Activated T-helper 17 cell treated with anti-CD3 and anti-CD28 coated beads, Interleukin-2, amount 50 U/mL, for 72 hours (primary cell): ENCODE results near the gene RNF180. TPM values are rescaled to one million over a fixed set of nuclear protein-coding genes. Genes with fewer than 3 reads are reported as not detected.
"Not testable (repeated sequence)": the region's sequence is repeated elsewhere in the genome, so short reads cannot be mapped to it uniquely, and the experiment has no call there.

Experiments
- ATAC-seq: fragments of 150-1000 bp; cut with Tn5 transposase; replicated peaks from 2 replicates; pipeline ENCODE4 v1.10.0; 2021; ENCODE audit warnings: mild to moderate bottlenecking, moderate library complexity
- H3K27ac Mint-ChIP-seq: one replicate; pipeline ENCODE4 v1.8.0; 2022; ENCODE audit warnings: mixed read lengths
- H3K27me3 Mint-ChIP-seq: one replicate; pipeline ENCODE4 v1.8.0; 2022; ENCODE audit warnings: mixed read lengths
- H3K36me3 Mint-ChIP-seq: one replicate; pipeline ENCODE4 v1.8.0; 2022; ENCODE audit warnings: low read depth, mild to moderate bottlenecking, mixed read lengths
- H3K4me1 Mint-ChIP-seq: one replicate; pipeline ENCODE4 v1.8.0; 2022; ENCODE audit warnings: mixed read lengths
- H3K4me3 Mint-ChIP-seq: one replicate; pipeline ENCODE4 v1.8.0; 2022; ENCODE audit warnings: mild to moderate bottlenecking, mixed read lengths
- H3K9me3 Mint-ChIP-seq: one replicate; pipeline ENCODE4 v1.8.0; 2022; ENCODE audit warnings: mixed read lengths
- total RNA-seq, 2 donors: library from RNA; stranded (reverse); gene quantifications; one replicate each; pipeline ENCODE4 v1.2.3, GENCODE V29; 2022

The RNF180 gene
- total RNA-seq, 2 donors from 2014 or later = not detected

DNA sequence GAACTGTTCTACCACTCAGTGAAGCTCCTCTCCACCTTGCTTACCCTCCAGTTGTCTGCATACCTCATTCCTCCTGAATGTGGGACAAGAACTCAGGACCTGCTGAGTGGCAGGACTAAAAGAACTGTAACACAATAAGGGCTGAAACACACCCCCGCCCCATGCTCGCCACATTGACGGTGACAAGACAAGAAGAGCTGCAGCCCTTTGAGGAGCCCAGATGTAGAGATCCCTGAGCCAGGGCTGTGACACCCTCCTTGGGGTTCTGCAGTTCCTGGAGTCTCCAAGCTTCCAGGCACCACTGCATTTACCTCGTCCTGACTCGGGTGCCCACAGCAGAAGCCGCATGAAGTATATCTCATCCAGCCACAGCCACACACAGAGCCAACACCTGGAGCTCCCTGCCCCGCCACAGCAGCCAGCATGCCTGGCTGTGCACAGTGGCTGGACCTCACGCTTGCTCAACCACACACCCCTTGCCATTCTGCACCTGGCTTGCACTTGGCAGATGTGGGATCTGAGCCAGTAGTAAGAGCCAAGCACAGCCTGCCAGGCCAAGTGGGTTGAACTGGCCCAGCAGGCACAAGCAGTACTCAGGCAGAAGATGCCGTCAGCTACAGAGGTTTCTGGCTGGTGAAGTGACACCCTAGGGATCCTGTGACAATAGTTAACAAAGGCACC is 166.1 kb downstream of the RNF180 start:
- Mint-ChIP-seq H3K9me3 (peaks cover 8% of the 10 kb centered on the region), H3K4me1 (no peaks in the 10 kb centered on the region), H3K4me3 (no peak overlapping the region), H3K36me3 (no peaks in the 10 kb centered on the region), H3K27ac (no peak overlapping the region), H3K27me3 (no peaks in the 10 kb centered on the region)
- peak; percentile 9 for ATAC-seq

DNA sequence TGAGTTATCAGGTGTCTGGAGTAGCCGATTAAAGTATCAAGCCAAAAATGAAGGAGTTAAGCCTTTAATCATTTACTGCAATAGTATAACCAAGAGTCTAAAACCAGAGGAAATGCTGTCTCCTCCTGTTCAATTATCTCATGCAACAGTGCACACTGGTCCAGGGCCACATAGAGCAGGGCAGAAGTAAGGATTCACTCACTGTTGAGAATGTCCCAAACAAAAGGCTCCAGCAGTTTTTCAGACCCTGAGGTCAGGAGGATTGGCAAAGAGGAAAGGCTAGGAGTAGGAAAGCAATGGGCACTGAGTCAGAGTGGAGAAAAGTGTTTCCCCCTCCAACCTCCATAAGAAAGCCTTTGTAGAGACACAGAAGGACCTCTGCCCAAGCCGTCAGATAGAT is 168.2 kb downstream of the RNF180 start:
- Mint-ChIP-seq H3K4me1 (no peaks in the 10 kb centered on the region), H3K9me3 (peaks cover 4% of the 10 kb centered on the region), H3K4me3 (no peak overlapping the region), H3K27ac (no peak overlapping the region), H3K36me3 (no peaks in the 10 kb centered on the region), H3K27me3 (no peaks in the 10 kb centered on the region)
- no peak for ATAC-seq

GRCh38 chr5:64339769-64340168 is 174.1 kb downstream of the RNF180 start:
- Mint-ChIP-seq H3K4me3 (no peak overlapping the region), H3K36me3 (no peaks in the 10 kb centered on the region), H3K4me1 (no peaks in the 10 kb centered on the region), H3K9me3 (peaks cover 3% of the 10 kb centered on the region), H3K27ac (no peak overlapping the region), H3K27me3 (no peaks in the 10 kb centered on the region)
- no peak for ATAC-seq

GRCh38 chr5:64340293-64340692 is 174.7 kb downstream of the RNF180 start:
- H3K27ac Mint-ChIP-seq = no peak overlapping the region
- no peak for ATAC-seq
- no peaks in the 10 kb centered on the region for H3K36me3 Mint-ChIP-seq
- H3K4me3 Mint-ChIP-seq = no peak overlapping the region
- peaks cover 3% of the 10 kb centered on the region for H3K9me3 Mint-ChIP-seq
- H3K4me1 Mint-ChIP-seq = no peaks in the 10 kb centered on the region
- no peaks in the 10 kb centered on the region for H3K27me3 Mint-ChIP-seq

DNA sequence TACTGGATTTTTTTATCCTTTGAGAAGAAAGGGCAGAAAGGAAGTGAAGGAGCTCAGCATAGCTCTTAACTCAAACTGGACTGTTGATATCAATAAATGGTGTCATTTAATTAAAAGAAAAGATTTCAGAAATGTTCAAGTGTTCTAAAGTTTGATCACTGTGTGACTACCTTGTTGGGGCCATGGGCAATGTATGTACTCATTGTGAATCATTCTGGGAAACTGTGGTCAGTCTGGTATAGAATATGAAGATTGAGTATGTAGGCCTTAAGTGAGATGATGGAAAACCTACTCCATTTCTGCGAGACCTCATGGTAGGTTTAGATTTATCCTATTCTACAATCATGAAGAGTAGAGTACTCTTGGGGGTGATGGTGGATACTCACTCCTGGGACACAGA is 175.7 kb downstream of the RNF180 start:
- no peak for ATAC-seq
- Mint-ChIP-seq H3K27me3 (no peaks in the 10 kb centered on the region), H3K9me3 (peaks cover 3% of the 10 kb centered on the region), H3K36me3 (no peaks in the 10 kb centered on the region), H3K4me3 (no peak overlapping the region), H3K27ac (no peak overlapping the region), H3K4me1 (no peaks in the 10 kb centered on the region)

DNA sequence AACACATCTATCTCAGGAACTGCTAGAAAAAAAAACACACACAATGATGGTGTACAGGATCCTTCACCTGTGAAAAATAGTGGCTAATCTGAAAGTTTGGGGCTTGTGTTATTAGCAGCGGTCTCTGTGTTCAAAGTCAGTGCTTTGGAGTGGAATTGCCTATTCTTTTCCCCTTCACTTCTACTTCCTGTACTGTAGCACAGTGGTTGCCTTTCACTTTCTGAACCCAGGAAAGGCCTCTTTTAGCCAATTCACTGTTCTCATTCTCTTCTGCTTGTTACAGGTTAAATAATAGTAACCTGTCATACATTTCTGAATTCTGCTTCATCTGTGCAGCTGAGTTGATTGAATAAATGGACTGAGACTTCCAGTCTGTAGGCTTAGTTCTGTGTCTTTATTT is 178.9 kb downstream of the RNF180 start:
- Mint-ChIP-seq H3K9me3 (peaks cover 3% of the 10 kb centered on the region), H3K4me1 (no peaks in the 10 kb centered on the region), H3K4me3 (no peak overlapping the region), H3K36me3 (no peaks in the 10 kb centered on the region), H3K27me3 (no peaks in the 10 kb centered on the region), H3K27ac (no peak overlapping the region)
- ATAC-seq = no peak

- Mint-ChIP-seq H3K27me3 (no peaks in the 10 kb centered on the region), H3K9me3 (no peaks in the 10 kb centered on the region), H3K27ac (no peak overlapping the region), H3K36me3 (no peaks in the 10 kb centered on the region), H3K4me3 (no peak overlapping the region), H3K4me1 (no peaks in the 10 kb centered on the region)
- ATAC-seq = no peak
Observed at GRCh38 chr5:64347309-64347708, 181.7 kb downstream of the RNF180 start.

- no peak for ATAC-seq
- H3K4me3 Mint-ChIP-seq = no peak overlapping the region
- H3K27me3 Mint-ChIP-seq = no peaks in the 10 kb centered on the region
- no peak overlapping the region for H3K27ac Mint-ChIP-seq
- no peaks in the 10 kb centered on the region for H3K36me3 Mint-ChIP-seq
- H3K9me3 Mint-ChIP-seq = peaks cover 19% of the 10 kb centered on the region
- no peaks in the 10 kb centered on the region for H3K4me1 Mint-ChIP-seq
Observed at GRCh38 chr5:64364426-64364825, 198.8 kb downstream of the RNF180 start.

- ATAC-seq = no peak
- Mint-ChIP-seq H3K27me3 (no peaks in the 10 kb centered on the region), H3K4me3 (no peak overlapping the region), H3K27ac (no peak overlapping the region), H3K36me3 (no peaks in the 10 kb centered on the region), H3K9me3 (peaks cover 2% of the 10 kb centered on the region), H3K4me1 (no peaks in the 10 kb centered on the region)
Observed at GRCh38 chr5:64384765-64385164, 219.1 kb downstream of the RNF180 start.

GRCh38 chr5:64397552-64397951 is 231.9 kb downstream of the RNF180 start:
- Mint-ChIP-seq H3K27ac (no peak overlapping the region), H3K4me1 (no peaks in the 10 kb centered on the region), H3K4me3 (no peak overlapping the region), H3K9me3 (peaks cover 10% of the 10 kb centered on the region), H3K36me3 (no peaks in the 10 kb centered on the region), H3K27me3 (no peaks in the 10 kb centered on the region)
- no peak for ATAC-seq

DNA sequence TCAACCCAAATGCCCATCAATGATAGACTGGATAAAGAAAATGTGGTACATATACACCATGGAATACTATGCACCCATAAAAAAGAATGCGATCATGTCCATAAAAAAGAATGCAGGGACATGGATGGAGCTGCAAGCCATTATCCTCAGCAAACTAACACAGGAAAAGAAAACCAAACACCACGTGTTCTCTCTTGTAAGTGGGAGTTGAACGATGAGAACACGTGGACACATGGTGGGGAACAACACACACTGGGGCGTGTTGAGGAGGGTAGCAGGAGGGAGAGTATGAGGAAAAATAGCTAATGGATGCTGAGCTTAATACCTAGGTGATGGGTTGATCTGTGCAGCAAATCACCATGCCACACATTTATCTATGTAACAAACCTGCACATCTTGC is 233.1 kb downstream of the RNF180 start:
- not testable (repeated sequence) for H3K4me3 Mint-ChIP-seq, H3K27ac Mint-ChIP-seq, H3K27me3 Mint-ChIP-seq, H3K36me3 Mint-ChIP-seq, ATAC-seq, H3K4me1 Mint-ChIP-seq
- H3K9me3 Mint-ChIP-seq = peaks cover 10% of the 10 kb centered on the region

- H3K4me1 Mint-ChIP-seq, H3K4me3 Mint-ChIP-seq, H3K36me3 Mint-ChIP-seq, ATAC-seq, H3K27me3 Mint-ChIP-seq, H3K27ac Mint-ChIP-seq: not testable (repeated sequence)
- peaks cover 23% of the 10 kb centered on the region for H3K9me3 Mint-ChIP-seq
Observed at GRCh38 chr5:64407103-64407825, 241.6 kb downstream of the RNF180 start.

DNA sequence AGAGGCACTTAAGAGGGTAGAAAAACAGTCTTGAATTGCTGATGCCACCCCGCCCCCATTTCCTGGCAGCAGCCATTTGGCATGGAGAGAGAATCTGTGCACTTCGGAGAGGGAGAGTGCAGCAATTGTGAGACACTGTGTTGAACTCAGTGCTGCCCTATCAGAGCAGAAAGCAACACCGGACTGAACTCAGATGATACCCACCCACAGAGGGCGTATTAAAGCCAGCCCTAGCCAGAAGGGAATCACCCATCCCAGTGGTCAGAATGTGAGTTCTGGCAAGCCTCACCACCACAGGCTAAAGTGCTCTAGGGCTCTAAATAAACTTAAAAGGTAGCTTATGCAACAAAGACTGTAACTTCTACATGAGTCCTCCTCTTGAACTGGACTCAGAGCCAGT is 251.7 kb downstream of the RNF180 start:
- Mint-ChIP-seq H3K9me3 (peaks cover 13% of the 10 kb centered on the region), H3K4me1 (no peaks in the 10 kb centered on the region), H3K4me3 (no peak overlapping the region), H3K27me3 (no peaks in the 10 kb centered on the region), H3K36me3 (no peaks in the 10 kb centered on the region), H3K27ac (no peak overlapping the region)
- no peak for ATAC-seq

DNA sequence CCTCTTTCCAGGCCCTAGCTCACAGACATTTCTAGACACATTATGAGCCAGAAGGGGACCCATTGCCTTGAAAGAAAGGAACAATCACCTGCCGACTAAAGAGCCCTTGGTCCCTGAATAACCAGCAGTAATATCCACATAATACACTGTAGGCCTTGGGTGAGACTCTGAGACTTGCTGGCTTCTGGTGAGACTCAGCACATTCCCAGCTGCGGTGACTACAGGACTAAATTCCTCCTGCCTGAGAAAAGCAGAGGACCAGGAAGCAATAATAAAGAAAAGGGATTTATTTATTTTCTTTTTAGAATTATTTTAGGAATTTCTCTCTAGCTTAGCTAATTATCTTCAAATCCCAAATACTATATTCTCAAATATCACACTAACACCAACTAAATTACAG is 252.4 kb downstream of the RNF180 start:
- H3K27me3 Mint-ChIP-seq = no peaks in the 10 kb centered on the region
- no peaks in the 10 kb centered on the region for H3K36me3 Mint-ChIP-seq
- no peak for ATAC-seq
- no peak overlapping the region for H3K4me3 Mint-ChIP-seq
- H3K27ac Mint-ChIP-seq = no peak overlapping the region
- no peaks in the 10 kb centered on the region for H3K4me1 Mint-ChIP-seq
- peaks cover 13% of the 10 kb centered on the region for H3K9me3 Mint-ChIP-seq
